NT2/D1 (cell line): ENCODE results near the gene PLOD1.
"Not testable (repeated sequence)": the region's sequence is repeated elsewhere in the genome, so short reads cannot be mapped to it uniquely, and the experiment has no call there.

Experiments
- DNase-seq: peaks from one replicate; pipeline ENCODE4 v3.0.0-alpha.2; 2011; ENCODE audit warnings: low read depth, low spot score
- H3K27me3 ChIP-seq: 2 replicates; pipeline ENCODE4 v1.6.0; 2011; ENCODE audit warnings: mild to moderate bottlenecking; ENCODE audit not compliant: insufficient read length, insufficient read depth
- H3K36me3 ChIP-seq: 2 replicates; pipeline ENCODE4 v1.6.1; 2011; ENCODE audit warnings: mild to moderate bottlenecking, low read length, mixed read lengths; ENCODE audit not compliant: insufficient read depth, insufficient read length
- H3K4me1 ChIP-seq: 2 replicates; pipeline ENCODE4 v1.5.1; 2011; ENCODE audit not compliant: insufficient read depth, insufficient read length
- H3K4me3 ChIP-seq: 2 replicates; pipeline ENCODE4 v1.5.1; 2011; ENCODE audit warnings: low read depth; ENCODE audit not compliant: insufficient read length
- H3K9ac ChIP-seq: 2 replicates; pipeline ENCODE4 v1.6.0; 2011; ENCODE audit warnings: low read depth; ENCODE audit not compliant: insufficient read length
- H3K9me3 ChIP-seq: 2 replicates; pipeline ENCODE4 v1.5.1; 2011; ENCODE audit warnings: mild to moderate bottlenecking, low read length; ENCODE audit not compliant: insufficient read depth
- SUZ12 ChIP-seq: IDR thresholded peaks from 2 replicates; pipeline ENCODE4 v1.6.1; 2011; ENCODE audit not compliant: insufficient read length, insufficient read depth; ENCODE audit errors: extremely low read depth
- YY1 ChIP-seq: IDR thresholded peaks from 2 replicates; pipeline ENCODE4 v1.6.1; 2011; ENCODE audit not compliant: insufficient read length, insufficient read depth
- ZNF274 ChIP-seq: IDR thresholded peaks from 2 replicates; pipeline ENCODE4 v1.6.1; 2011; ENCODE audit warnings: mild to moderate bottlenecking, low read depth, low read length

The PLOD1 gene

GRCh38 chr1:12005488-12006166 lies 71.1 kb downstream of the PLOD1 start:
- Histone ChIP-seq H3K4me3 (no peak overlapping the region), H3K4me1 (no peaks in the 10 kb centered on the region), H3K9ac (no peak overlapping the region), H3K36me3 (peaks cover 82% of the 10 kb centered on the region), H3K27me3 (no peaks in the 10 kb centered on the region), H3K9me3 (peaks cover 16% of the 10 kb centered on the region; the same call in 1 of the 2 replicates)
- no peak for TF ChIP-seq ZNF274
- no peak for TF ChIP-seq YY1
- TF ChIP-seq SUZ12: no peak
- no peak for DNase-seq

- Histone ChIP-seq H3K27me3 (no peaks in the 10 kb centered on the region), H3K9ac (no peak overlapping the region), H3K4me1 (no peaks in the 10 kb centered on the region), H3K9me3 (peaks cover 16% of the 10 kb centered on the region; the same call in 1 of the 2 replicates), H3K36me3 (peaks cover 84% of the 10 kb centered on the region), H3K4me3 (no peak overlapping the region)
- DNase-seq: no peak
- no peak for TF ChIP-seq ZNF274
Measured at GRCh38 chr1:12006167-12006921, 71.8 kb downstream of the PLOD1 start.

GRCh38 chr1:12007204-12007603 lies 72.7 kb downstream of the PLOD1 start:
- Histone ChIP-seq H3K9ac (no peak overlapping the region), H3K36me3 (peaks cover 84% of the 10 kb centered on the region), H3K4me1 (no peaks in the 10 kb centered on the region), H3K27me3 (no peaks in the 10 kb centered on the region), H3K9me3 (peaks cover 16% of the 10 kb centered on the region; the same call in 1 of the 2 replicates), H3K4me3 (no peak overlapping the region)
- TF ChIP-seq ZNF274 (no peak), YY1 (no peak), SUZ12 (no peak)
- no peak for DNase-seq

- H3K4me1 ChIP-seq, H3K27me3 ChIP-seq, H3K9ac ChIP-seq, H3K4me3 ChIP-seq, DNase-seq: not testable (repeated sequence)
- Histone ChIP-seq H3K36me3 (peaks cover 83% of the 10 kb centered on the region), H3K9me3 (peaks cover 16% of the 10 kb centered on the region; the same call in 1 of the 2 replicates)
Measured at GRCh38 chr1:12008355-12008754, 73.8 kb downstream of the PLOD1 start.

GRCh38 chr1:12009318-12009947 lies 74.9 kb downstream of the PLOD1 start:
- no peaks in the 10 kb centered on the region for H3K27me3 ChIP-seq
- DNase-seq: no peak
- no peak overlapping the region for H3K9ac ChIP-seq
- TF ChIP-seq SUZ12: no peak
- no peak for TF ChIP-seq YY1
- TF ChIP-seq ZNF274: no peak
- peaks cover 16% of the 10 kb centered on the region; the same call in 1 of the 2 replicates for H3K9me3 ChIP-seq
- H3K36me3 ChIP-seq: peaks cover 77% of the 10 kb centered on the region
- H3K4me3 ChIP-seq: no peak overlapping the region
- H3K4me1 ChIP-seq: no peaks in the 10 kb centered on the region

GRCh38 chr1:12010746-12011570 lies 76.4 kb downstream of the PLOD1 start:
- Histone ChIP-seq H3K4me1 (no peaks in the 10 kb centered on the region), H3K9ac (no peak overlapping the region), H3K9me3 (peaks cover 16% of the 10 kb centered on the region; the same call in 1 of the 2 replicates), H3K27me3 (no peaks in the 10 kb centered on the region), H3K36me3 (peaks cover 62% of the 10 kb centered on the region), H3K4me3 (no peak overlapping the region)
- TF ChIP-seq ZNF274 (no peak), YY1 (no peak), SUZ12 (no peak)
- no peak for DNase-seq
